A549 (cell line): ENCODE data around the gene LGR5.

ENCODE experiments used
- CHD2 ChIP-seq: fragments of 150-350 bp; IDR thresholded peaks from 2 replicates; pipeline ENCODE4 v1.6.1; 2014; ENCODE audit warnings: low read length; ENCODE audit not compliant: partially characterized antibody
- ZFP36 ChIP-seq: fragments of 450-650 bp; IDR thresholded peaks from 2 replicates; pipeline ENCODE4 v1.6.1; 2014; ENCODE audit warnings: borderline replicate concordance; ENCODE audit not compliant: partially characterized antibody
- TF ChIP-seq, protein P1 (sequence below): fragments of >200 bp; sonication (Bioruptor Twin); formaldehyde crosslinking; IDR thresholded peaks from 3 replicates; pipeline ENCODE4 v1.5.1; 2016
- TF ChIP-seq, protein P2 (sequence below): fragments of 450-650 bp; IDR thresholded peaks from 2 replicates; pipeline ENCODE4 v1.6.1; 2014; ENCODE audit warnings: antibody characterized with exemption
- TF ChIP-seq, protein P3 (sequence below): IDR thresholded peaks from 2 replicates; pipeline ENCODE4 v1.6.1; 2012

DNA sequence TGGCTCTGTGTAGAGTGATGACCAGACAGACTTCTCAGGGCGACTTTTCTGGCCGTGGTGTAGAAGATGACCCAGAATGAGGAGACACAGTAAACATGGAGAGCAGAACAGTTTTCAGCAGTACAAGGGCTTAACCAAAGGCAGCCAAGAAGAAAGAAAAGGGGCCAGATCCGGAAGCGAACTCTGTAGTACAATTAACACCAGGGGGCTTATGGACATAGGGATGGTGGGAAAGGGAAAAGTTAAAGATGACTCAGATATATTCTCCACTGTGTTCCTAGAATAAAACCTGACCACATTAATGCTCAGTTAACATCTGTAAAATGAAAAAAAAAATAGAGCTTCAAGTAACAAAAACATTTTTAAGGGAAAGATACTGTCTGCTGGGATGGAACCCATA, 60.2 kb downstream of the LGR5 start:
- no peak for TF ChIP-seq ZFP36
- TF ChIP-seq, protein P1, sequence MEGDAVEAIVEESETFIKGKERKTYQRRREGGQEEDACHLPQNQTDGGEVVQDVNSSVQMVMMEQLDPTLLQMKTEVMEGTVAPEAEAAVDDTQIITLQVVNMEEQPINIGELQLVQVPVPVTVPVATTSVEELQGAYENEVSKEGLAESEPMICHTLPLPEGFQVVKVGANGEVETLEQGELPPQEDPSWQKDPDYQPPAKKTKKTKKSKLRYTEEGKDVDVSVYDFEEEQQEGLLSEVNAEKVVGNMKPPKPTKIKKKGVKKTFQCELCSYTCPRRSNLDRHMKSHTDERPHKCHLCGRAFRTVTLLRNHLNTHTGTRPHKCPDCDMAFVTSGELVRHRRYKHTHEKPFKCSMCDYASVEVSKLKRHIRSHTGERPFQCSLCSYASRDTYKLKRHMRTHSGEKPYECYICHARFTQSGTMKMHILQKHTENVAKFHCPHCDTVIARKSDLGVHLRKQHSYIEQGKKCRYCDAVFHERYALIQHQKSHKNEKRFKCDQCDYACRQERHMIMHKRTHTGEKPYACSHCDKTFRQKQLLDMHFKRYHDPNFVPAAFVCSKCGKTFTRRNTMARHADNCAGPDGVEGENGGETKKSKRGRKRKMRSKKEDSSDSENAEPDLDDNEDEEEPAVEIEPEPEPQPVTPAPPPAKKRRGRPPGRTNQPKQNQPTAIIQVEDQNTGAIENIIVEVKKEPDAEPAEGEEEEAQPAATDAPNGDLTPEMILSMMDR, result no peak
- TF ChIP-seq, protein P2, sequence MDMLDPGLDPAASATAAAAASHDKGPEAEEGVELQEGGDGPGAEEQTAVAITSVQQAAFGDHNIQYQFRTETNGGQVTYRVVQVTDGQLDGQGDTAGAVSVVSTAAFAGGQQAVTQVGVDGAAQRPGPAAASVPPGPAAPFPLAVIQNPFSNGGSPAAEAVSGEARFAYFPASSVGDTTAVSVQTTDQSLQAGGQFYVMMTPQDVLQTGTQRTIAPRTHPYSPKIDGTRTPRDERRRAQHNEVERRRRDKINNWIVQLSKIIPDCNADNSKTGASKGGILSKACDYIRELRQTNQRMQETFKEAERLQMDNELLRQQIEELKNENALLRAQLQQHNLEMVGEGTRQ, result no peak
- TF ChIP-seq, protein P3, sequence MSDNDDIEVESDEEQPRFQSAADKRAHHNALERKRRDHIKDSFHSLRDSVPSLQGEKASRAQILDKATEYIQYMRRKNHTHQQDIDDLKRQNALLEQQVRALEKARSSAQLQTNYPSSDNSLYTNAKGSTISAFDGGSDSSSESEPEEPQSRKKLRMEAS, result no peak
- no peak for TF ChIP-seq CHD2
